ENCODE results near the gene AGER. TPM values are rescaled to one million over a fixed set of nuclear protein-coding genes. Genes with fewer than 3 reads are reported as not detected.

AGER gene
- polyA plus RNA-seq, 1 experiment: 2.4 TPM

DNA sequence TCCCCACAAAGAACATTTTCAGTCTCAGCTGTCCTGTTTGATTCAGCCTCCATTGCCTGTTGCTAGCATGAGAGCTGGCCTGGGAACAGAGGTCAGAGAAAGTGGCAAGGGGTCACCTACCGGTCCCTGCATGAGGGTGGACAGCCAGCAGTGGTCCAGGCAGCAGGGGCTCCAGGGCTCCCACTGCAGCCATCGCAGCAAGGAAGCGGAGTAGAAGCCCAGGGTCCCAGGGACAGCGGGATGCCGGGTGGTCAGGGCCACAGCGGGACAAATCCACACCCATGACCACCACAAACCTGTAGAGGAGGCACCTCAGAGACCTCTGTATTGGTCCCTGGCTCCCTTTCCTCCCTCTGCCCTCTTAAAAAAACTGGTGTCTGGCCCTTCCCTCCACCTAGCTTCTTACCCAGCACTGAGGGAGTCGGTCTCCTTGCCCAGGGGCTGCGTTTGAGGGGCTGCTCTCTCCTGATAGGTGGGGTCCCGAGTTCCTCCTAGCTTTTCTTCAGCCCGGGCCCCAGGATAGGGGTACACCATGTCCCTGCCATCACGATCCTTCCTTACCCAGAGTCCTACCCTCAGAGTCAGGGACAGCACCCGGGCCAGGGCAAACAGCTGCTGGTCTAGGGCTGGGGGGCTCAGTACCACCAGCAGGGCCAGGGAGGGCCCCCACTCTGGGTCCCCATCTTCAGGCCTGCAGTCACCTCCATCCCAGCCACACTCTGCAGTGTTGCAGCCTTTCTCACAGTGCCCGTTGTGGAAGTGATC, 16.8 kb upstream of the AGER start:
- Histone ChIP-seq H3K9me3 (ENCODE audit: control insufficient read depth, insufficient read depth, low read length) (no peaks in the 10 kb centered on the region; the same call in 1 of the 2 replicates), H3K4me3 (ENCODE audit: low read depth, low read length) (no peak overlapping the region), H3K27ac (ENCODE audit: low read depth, low read length) (no peak overlapping the region), H3K27me3 (ENCODE audit: control insufficient read depth, insufficient read depth, low read length) (peaks cover 11% of the 10 kb centered on the region)
- TF ChIP-seq, protein P1, sequence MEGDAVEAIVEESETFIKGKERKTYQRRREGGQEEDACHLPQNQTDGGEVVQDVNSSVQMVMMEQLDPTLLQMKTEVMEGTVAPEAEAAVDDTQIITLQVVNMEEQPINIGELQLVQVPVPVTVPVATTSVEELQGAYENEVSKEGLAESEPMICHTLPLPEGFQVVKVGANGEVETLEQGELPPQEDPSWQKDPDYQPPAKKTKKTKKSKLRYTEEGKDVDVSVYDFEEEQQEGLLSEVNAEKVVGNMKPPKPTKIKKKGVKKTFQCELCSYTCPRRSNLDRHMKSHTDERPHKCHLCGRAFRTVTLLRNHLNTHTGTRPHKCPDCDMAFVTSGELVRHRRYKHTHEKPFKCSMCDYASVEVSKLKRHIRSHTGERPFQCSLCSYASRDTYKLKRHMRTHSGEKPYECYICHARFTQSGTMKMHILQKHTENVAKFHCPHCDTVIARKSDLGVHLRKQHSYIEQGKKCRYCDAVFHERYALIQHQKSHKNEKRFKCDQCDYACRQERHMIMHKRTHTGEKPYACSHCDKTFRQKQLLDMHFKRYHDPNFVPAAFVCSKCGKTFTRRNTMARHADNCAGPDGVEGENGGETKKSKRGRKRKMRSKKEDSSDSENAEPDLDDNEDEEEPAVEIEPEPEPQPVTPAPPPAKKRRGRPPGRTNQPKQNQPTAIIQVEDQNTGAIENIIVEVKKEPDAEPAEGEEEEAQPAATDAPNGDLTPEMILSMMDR (IDR thresholded peaks at IDR 0.05; ENCODE audit: low read depth, low read length): no peak
- ChIA-PET CTCF (no interaction called here), POLR2A (no interaction called here)
- DNase-seq (ENCODE audit: low read depth, low spot score): no peak

DNA sequence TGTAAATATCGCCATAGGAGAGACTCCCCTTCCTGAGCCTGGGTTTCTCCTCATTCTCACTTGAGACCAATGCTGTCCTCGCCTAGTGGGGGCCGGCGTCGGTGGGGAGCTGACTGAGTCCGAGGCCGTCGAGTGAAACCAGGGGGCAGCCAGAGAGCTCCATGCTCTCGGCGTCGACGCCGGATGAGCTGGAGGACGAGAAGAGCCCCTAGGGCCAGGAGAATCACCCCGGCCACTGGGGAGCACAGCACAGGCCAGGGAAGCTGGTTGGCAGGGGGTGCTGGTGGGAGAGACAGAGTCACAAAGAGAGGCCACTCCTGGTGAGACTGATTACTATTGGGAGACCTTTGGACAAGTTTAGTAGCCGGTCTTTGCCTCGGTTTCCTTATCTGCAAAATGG, 14.8 kb upstream of the AGER start:
- Histone ChIP-seq H3K27ac (ENCODE audit: low read depth, low read length) (no peak overlapping the region), H3K4me3 (ENCODE audit: low read depth, low read length) (no peak overlapping the region), H3K27me3 (ENCODE audit: control insufficient read depth, insufficient read depth, low read length) (peaks cover 6% of the 10 kb centered on the region), H3K9me3 (ENCODE audit: control insufficient read depth, insufficient read depth, low read length) (no peaks in the 10 kb centered on the region; the same call in 1 of the 2 replicates)
- no peak for DNase-seq (ENCODE audit: low read depth, low spot score)
- TF ChIP-seq, protein P1 (IDR thresholded peaks at IDR 0.05; ENCODE audit: low read depth, low read length): no peak
- ChIA-PET CTCF (interaction anchor here (0.5 kb wide), 1 partner anchor 56 kb away, joined by 3 read pairs; no protein-coding TSS in a partner anchor), POLR2A (no interaction called here)

DNA sequence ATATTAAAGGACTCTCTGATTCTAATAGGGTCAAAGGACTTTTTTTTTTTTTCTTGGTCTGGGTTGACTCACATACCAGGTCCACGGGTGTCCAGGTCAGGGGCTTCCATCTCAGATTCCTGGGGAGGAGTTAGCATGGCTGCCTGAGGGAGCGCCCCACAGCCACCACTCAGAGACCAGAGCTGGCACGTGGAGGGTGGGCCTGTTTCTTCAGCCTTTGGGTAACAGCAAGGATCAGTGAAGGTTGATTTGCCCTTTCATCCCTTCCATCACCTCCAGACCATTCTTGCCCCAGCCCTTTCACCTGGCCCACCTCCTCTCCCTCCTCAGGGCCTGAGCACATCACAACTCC, 14.3 kb upstream of the AGER start:
- Histone ChIP-seq H3K27me3 (ENCODE audit: control insufficient read depth, insufficient read depth, low read length) (peaks cover 6% of the 10 kb centered on the region), H3K27ac (ENCODE audit: low read depth, low read length) (no peak overlapping the region), H3K4me3 (ENCODE audit: low read depth, low read length) (no peak overlapping the region), H3K9me3 (ENCODE audit: control insufficient read depth, insufficient read depth, low read length) (no peaks in the 10 kb centered on the region; the same call in 1 of the 2 replicates)
- TF ChIP-seq, protein P1 (IDR thresholded peaks at IDR 0.05; ENCODE audit: low read depth, low read length): no peak
- DNase-seq (ENCODE audit: low read depth, low spot score): no peak
- CTCF ChIA-PET: no interaction called here
- POLR2A ChIA-PET: no interaction called here

DNA sequence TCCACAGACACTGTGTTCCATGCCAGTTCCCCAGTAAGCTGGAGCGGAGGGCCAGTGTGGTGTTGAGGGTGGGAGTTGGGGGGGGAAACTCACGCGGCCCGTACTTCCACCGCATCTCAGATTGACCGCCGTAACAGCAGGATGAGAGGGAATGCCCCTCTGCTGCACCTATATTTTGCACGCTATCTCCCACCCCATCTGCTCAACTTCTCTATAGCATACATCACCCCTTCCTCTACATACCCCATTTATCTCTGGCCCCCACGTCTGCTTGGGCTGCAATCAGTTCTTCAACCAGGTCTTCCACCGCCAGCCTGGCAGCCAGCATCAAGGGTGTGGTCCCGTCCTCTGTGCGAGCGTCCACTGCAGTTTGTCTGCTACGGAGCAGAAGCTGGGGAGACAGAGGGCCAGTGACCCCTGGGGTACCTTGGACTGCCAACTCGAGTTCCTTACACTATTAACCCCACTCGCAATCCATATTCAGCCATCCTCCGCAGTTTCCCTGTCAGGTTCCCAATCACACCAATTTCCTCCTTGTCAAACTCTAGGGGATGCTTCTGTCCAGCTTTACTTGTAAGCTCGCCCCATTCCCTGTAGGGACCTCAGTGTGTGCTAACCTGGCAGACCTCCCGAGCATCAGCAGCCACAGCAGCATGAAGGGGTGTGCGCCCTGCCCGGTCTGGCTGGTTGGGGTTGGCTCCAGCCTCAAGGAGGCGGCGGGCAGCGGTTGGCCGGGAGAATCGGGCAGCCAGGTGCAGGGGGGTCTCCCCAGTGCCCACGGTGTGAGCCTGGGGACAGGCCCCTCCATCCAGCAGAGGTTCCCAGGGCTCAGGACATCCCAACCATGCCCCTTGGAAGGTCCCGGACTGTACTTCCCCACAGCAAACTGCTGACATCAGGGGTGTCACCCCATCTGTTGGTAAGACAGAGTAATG, 12.9 kb upstream of the AGER start:
- POLR2A ChIA-PET: interaction anchor here (0.6 to 2.0 kb wide), 2 partner anchors 68 to 410 kb away, joined by 6 to 13 read pairs; partner anchors contain the start of genes ATF6B and FKBPL

More for the DNA sequence above, 12.9 kb upstream of the AGER start:
- DNase-seq (ENCODE audit: low read depth, low spot score): no peak
- CTCF ChIA-PET: interaction anchor here (0.7 to 2.1 kb wide), 4 partner anchors 48 to 264 kb away, joined by 3 to 18 read pairs (median 8); partner anchors contain the start of gene ATF6B
- peaks cover 4% of the 10 kb centered on the region for H3K27me3 ChIP-seq (ENCODE audit: control insufficient read depth, insufficient read depth, low read length)
- H3K27ac ChIP-seq (ENCODE audit: low read depth, low read length): peak overlapping the region; percentile 100
- H3K4me3 ChIP-seq (ENCODE audit: low read depth, low read length): peak overlapping the region; percentile 83
- no peaks in the 10 kb centered on the region; the same call in 1 of the 2 replicates for H3K9me3 ChIP-seq (ENCODE audit: control insufficient read depth, insufficient read depth, low read length)
- TF ChIP-seq, protein P1 (IDR thresholded peaks at IDR 0.05; ENCODE audit: low read depth, low read length): no peak
